Neural crest cell (in vitro differentiated cells): ENCODE data around the gene EXOC4. TPM values are rescaled to one million over a fixed set of nuclear protein-coding genes. Genes with fewer than 3 reads are reported as not detected.

Experiments used
- DNase-seq: peaks from one replicate; pipeline ENCODE4 v3.0.0; 2021; ENCODE audit warnings: low read depth, mixed read lengths, low spot score
- H3K27ac Mint-ChIP-seq: one replicate; pipeline ENCODE4 v1.8.0; 2021; ENCODE audit warnings: mild to moderate bottlenecking, mixed read lengths; ENCODE audit not compliant: unreplicated experiment
- H3K27me3 Mint-ChIP-seq: 2 replicates; pipeline ENCODE4 v1.8.0; 2021; ENCODE audit warnings: low read depth, mild to moderate bottlenecking, mixed read lengths
- H3K36me3 Mint-ChIP-seq: 2 replicates; pipeline ENCODE4 v1.8.0; 2021; ENCODE audit warnings: low read depth, mild to moderate bottlenecking, mixed read lengths
- H3K4me1 Mint-ChIP-seq: 2 replicates; pipeline ENCODE4 v1.8.0; 2021; ENCODE audit warnings: mixed read lengths
- H3K4me3 Mint-ChIP-seq: one replicate; pipeline ENCODE4 v1.8.0; 2021; ENCODE audit warnings: mild to moderate bottlenecking, mixed read lengths
- H3K9me3 Mint-ChIP-seq: 2 replicates; pipeline ENCODE4 v1.8.0; 2021; ENCODE audit warnings: mixed read lengths
- total RNA-seq: library from RNA; stranded (reverse); gene quantifications from 2 replicates; pipeline ENCODE4 v1.2.1, GENCODE V29; 2021
- TF ChIP-seq, protein P1 (sequence below): fragments of 200-600 bp; sonication (generic); conservative IDR thresholded peaks from 2 replicates; pipeline ENCODE4 v1.5.0; 2021; ENCODE audit warnings: antibody characterized with exemption, mild to moderate bottlenecking

EXOC4 gene
- total RNA-seq, 1 donor from 2014 or later = 79.7 TPM

DNA sequence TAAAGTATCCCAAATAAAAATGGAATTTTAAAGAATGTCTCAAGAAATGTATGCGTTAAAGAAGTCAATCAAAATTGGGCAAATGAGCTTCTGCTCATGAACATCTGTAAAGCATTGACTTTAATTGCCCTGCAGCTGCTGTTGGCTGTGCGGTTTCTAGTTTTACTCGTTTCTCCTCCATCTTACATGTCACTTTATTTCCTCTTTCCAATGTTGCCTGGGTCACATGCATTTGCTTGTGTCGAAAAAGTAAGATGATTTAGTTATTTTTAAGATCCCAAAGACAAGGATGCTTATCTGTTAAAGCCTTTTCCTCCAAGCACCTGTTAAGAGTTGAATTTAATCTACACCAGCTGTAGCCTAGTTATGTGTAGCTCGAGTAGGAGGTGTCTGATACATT, 310.4 kb downstream of the EXOC4 start:
- Mint-ChIP-seq H3K27me3 (no peaks in the 10 kb centered on the region), H3K36me3 (peaks cover 2% of the 10 kb centered on the region), H3K4me1 (no peaks in the 10 kb centered on the region), H3K27ac (no peak overlapping the region), H3K4me3 (no peak overlapping the region), H3K9me3 (no peaks in the 10 kb centered on the region)
- no peak for DNase-seq
- TF ChIP-seq, protein P1, sequence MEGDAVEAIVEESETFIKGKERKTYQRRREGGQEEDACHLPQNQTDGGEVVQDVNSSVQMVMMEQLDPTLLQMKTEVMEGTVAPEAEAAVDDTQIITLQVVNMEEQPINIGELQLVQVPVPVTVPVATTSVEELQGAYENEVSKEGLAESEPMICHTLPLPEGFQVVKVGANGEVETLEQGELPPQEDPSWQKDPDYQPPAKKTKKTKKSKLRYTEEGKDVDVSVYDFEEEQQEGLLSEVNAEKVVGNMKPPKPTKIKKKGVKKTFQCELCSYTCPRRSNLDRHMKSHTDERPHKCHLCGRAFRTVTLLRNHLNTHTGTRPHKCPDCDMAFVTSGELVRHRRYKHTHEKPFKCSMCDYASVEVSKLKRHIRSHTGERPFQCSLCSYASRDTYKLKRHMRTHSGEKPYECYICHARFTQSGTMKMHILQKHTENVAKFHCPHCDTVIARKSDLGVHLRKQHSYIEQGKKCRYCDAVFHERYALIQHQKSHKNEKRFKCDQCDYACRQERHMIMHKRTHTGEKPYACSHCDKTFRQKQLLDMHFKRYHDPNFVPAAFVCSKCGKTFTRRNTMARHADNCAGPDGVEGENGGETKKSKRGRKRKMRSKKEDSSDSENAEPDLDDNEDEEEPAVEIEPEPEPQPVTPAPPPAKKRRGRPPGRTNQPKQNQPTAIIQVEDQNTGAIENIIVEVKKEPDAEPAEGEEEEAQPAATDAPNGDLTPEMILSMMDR = no peak

DNA sequence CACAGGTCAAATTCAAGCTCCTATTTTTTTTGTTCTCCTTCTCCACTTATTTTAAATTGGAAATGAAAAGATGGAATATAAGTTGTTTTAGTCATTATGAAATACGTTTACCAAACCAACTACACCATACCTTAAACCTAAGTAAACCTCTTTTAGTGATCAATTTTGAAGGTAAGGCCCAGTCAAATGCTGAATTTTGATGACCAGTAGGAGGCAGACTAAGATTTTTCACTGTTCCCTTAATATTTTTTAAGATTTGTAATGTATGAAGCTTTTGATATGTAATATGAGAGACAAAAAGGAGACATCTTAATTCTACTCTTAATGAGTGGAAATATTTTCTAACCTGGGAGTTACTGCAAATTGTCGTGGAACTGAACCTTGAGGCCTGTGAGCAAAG, 311.6 kb downstream of the EXOC4 start:
- Mint-ChIP-seq H3K27me3 (no peaks in the 10 kb centered on the region), H3K4me3 (no peak overlapping the region), H3K4me1 (no peaks in the 10 kb centered on the region), H3K36me3 (peaks cover 2% of the 10 kb centered on the region), H3K27ac (no peak overlapping the region), H3K9me3 (no peaks in the 10 kb centered on the region)
- TF ChIP-seq, protein P1 = peak; percentile 23
- DNase-seq = no peak

DNA sequence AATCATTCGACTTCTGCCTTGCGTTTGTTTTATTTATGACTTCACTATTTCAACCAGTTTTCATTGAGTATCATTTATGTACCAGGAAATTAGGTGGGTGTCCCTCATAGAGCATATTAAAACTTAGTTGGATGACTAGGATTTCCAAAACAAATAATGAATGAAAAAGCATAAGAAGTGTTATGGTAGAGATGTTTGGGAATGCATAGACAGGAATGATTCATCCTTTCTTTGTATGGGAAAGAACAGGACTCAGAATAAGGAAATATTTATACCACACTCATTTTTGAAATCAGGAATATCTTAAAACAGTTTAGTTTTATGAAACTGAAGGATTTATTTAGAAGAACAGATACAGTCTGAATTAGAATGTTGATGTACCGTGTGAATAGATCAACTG, 315.7 kb downstream of the EXOC4 start:
- Mint-ChIP-seq H3K4me3 (no peak overlapping the region), H3K27me3 (no peaks in the 10 kb centered on the region), H3K36me3 (peaks cover 2% of the 10 kb centered on the region), H3K9me3 (no peaks in the 10 kb centered on the region), H3K4me1 (no peaks in the 10 kb centered on the region), H3K27ac (no peak overlapping the region)
- TF ChIP-seq, protein P1 = no peak
- no peak for DNase-seq

DNA sequence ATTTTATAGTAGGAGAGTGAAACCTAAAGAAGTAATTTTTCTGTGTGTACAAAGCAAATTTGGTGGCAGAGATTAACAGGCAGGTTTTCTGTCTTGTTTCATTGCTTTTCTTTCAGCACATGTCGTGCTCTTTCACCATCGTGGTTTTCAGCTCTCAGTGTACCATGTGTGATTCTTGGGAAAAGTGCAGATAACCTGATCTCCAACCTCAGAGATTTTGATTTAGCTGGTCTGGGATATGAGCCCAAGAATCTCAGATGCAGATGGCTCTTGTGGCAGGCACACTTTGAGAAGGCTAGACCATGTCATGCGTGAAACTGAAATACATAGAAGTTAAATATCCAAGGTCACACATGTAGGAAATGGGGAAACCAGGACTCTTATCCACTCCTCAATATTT, 317.4 kb downstream of the EXOC4 start:
- Mint-ChIP-seq H3K4me1 (no peaks in the 10 kb centered on the region), H3K27me3 (no peaks in the 10 kb centered on the region), H3K9me3 (no peaks in the 10 kb centered on the region), H3K27ac (no peak overlapping the region), H3K4me3 (no peak overlapping the region), H3K36me3 (peaks cover 2% of the 10 kb centered on the region)
- TF ChIP-seq, protein P1 = no peak
- no peak for DNase-seq

DNA sequence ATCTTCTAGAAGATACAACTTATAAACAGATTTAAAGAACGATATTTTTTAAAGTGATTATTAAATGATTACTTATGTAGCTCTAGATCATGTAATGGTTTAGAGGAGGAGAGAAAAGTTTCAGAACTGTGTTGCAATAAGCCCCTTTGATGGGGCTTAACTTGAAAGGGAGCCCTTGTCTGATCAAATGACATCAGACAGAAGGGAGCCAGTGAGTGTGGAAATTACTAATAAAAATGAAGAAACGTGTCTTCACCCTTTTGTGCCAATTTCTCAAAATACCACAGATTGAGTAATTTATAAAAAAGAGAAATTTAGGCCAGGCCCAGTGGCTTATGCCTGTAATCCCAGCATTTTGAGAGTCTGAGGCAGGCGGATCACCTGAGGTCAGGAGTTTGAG, 318.2 kb downstream of the EXOC4 start:
- no peaks in the 10 kb centered on the region for H3K27me3 Mint-ChIP-seq
- TF ChIP-seq, protein P1 = no peak
- no peaks in the 10 kb centered on the region for H3K36me3 Mint-ChIP-seq

DNA sequence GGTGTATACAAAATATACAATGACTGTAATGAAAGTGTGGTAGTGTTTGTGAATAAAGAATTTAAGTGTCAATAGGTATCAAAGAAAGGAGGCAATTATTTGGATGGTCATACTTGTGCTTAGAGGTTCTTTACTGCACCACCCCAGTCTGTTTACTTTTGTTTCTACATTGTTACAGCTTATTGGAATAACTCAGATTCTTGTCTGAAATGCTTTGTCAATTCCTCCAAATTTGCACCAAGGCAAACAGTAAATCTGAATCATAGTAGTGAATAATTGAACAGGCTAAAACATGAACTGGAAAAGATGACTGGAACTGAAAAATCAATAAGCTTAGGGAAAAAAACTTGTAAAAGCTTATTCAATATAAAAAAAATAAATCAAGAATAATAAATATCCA, 319.2 kb downstream of the EXOC4 start:
- H3K27ac Mint-ChIP-seq = no peak overlapping the region
- TF ChIP-seq, protein P1 = no peak

More for the DNA sequence above, 318.2 kb downstream of the EXOC4 start:
- no peaks in the 10 kb centered on the region for H3K9me3 Mint-ChIP-seq
- DNase-seq = no peak
- no peak overlapping the region for H3K27ac Mint-ChIP-seq
- no peaks in the 10 kb centered on the region for H3K4me1 Mint-ChIP-seq
- no peak overlapping the region for H3K4me3 Mint-ChIP-seq

More for the DNA sequence above, 319.2 kb downstream of the EXOC4 start:
- no peak for DNase-seq
- Mint-ChIP-seq H3K4me3 (no peak overlapping the region), H3K36me3 (no peaks in the 10 kb centered on the region), H3K4me1 (no peaks in the 10 kb centered on the region), H3K9me3 (no peaks in the 10 kb centered on the region), H3K27me3 (no peaks in the 10 kb centered on the region)
